Activated CD8-positive, alpha-beta memory T cell treated with anti-CD3 and anti-CD28 coated beads, Interleukin-2, amount 50 U/mL, for 48 hours (primary cell): Measurements from ENCODE around the gene FGD5.

Source experiments
- DNase-seq: peaks from one replicate; pipeline ENCODE4 v3.0.0-alpha.2; 2020

The FGD5 gene

GRCh38 chr3:14935592-14936345 is 117.0 kb downstream of the FGD5 start:
- DNase-seq: no peak

- DNase-seq: no peak
Measured at GRCh38 chr3:14938954-14939353, 120.2 kb downstream of the FGD5 start.

GRCh38 chr3:14941871-14942270 is 123.1 kb downstream of the FGD5 start:
- no peak for DNase-seq

GRCh38 chr3:14943042-14943441 is 124.3 kb downstream of the FGD5 start:
- no peak for DNase-seq

GRCh38 chr3:14946236-14946635 is 127.5 kb downstream of the FGD5 start:
- DNase-seq: no peak

GRCh38 chr3:14946739-14947099 is 128.0 kb downstream of the FGD5 start:
- DNase-seq: no peak

GRCh38 chr3:14947100-14947885 is 128.5 kb downstream of the FGD5 start, which contains the start of gene NR2C2:
TSS of gene NR2C2 (plus strand) at chr3:14947583. CDS start at chr3:15003915, 56,332 bp downstream.
- DNase-seq: peak; percentile 93

GRCh38 chr3:14947886-14948608 is 129.3 kb downstream of the FGD5 start:
- DNase-seq: peak; percentile 96

GRCh38 chr3:14948609-14949038 is 129.9 kb downstream of the FGD5 start:
- DNase-seq: no peak

- DNase-seq: no peak
Measured at GRCh38 chr3:14949126-14949525, 130.4 kb downstream of the FGD5 start.

GRCh38 chr3:14950274-14950673 is 131.5 kb downstream of the FGD5 start:
- DNase-seq: no peak

GRCh38 chr3:14957153-14957552 is 138.4 kb downstream of the FGD5 start:
- DNase-seq: no peak

GRCh38 chr3:14957925-14958324 is 139.2 kb downstream of the FGD5 start:
- no peak for DNase-seq

- DNase-seq: no peak
Measured at GRCh38 chr3:14959359-14959943, 140.7 kb downstream of the FGD5 start.

- no peak for DNase-seq
Measured at GRCh38 chr3:14962762-14963161, 144.0 kb downstream of the FGD5 start.

GRCh38 chr3:14967285-14967684 is 148.5 kb downstream of the FGD5 start:
- no peak for DNase-seq

- DNase-seq: no peak
Measured at GRCh38 chr3:14969671-14970070, 150.9 kb downstream of the FGD5 start.

GRCh38 chr3:14976317-14976716 is 157.6 kb downstream of the FGD5 start:
- DNase-seq: no peak

- no peak for DNase-seq
Measured at GRCh38 chr3:14980689-14981088, 161.9 kb downstream of the FGD5 start.
